ENCODE measurements around the gene RRP1.
"Not testable (repeated sequence)": the region's sequence is repeated elsewhere in the genome, so short reads cannot be mapped to it uniquely, and the experiment has no call there.

The RRP1 gene

GRCh38 chr21:43817157-43818086, 28.0 kb downstream of the RRP1 start:
- DNase-seq (ENCODE audit: low spot score), result no peak

- no peak for DNase-seq (ENCODE audit: low spot score)
Measured at GRCh38 chr21:43818685-43819084, 29.3 kb downstream of the RRP1 start.

GRCh38 chr21:43819511-43820405, 30.4 kb downstream of the RRP1 start:
- DNase-seq (ENCODE audit: low spot score), result no peak

- DNase-seq (ENCODE audit: low spot score), result no peak
Measured at GRCh38 chr21:43820466-43820865, 31.1 kb downstream of the RRP1 start.

GRCh38 chr21:43822166-43822565, 32.8 kb downstream of the RRP1 start:
- not testable (repeated sequence) for DNase-seq (ENCODE audit: low spot score)

- not testable (repeated sequence) for DNase-seq (ENCODE audit: low spot score)
Measured at GRCh38 chr21:43822741-43823140, 33.4 kb downstream of the RRP1 start.

- peak; percentile 90 for DNase-seq (ENCODE audit: low spot score)
Measured at GRCh38 chr21:43824333-43825241, 35.2 kb downstream of the RRP1 start.

- no peak for DNase-seq (ENCODE audit: low spot score)
Measured at GRCh38 chr21:43825242-43825935, 36.0 kb downstream of the RRP1 start.

- no peak for DNase-seq (ENCODE audit: low spot score)
Measured at GRCh38 chr21:43825936-43826622, 36.7 kb downstream of the RRP1 start.

GRCh38 chr21:43826623-43826974, 37.2 kb downstream of the RRP1 start:
- DNase-seq (ENCODE audit: low spot score), result no peak

- peak; percentile 46 for DNase-seq (ENCODE audit: low spot score)
Measured at GRCh38 chr21:43827015-43827611, 37.7 kb downstream of the RRP1 start.

- no peak for DNase-seq (ENCODE audit: low spot score)
Measured at GRCh38 chr21:43829161-43829560, 39.8 kb downstream of the RRP1 start.

GRCh38 chr21:43829575-43830119, 40.3 kb downstream of the RRP1 start:
- DNase-seq (ENCODE audit: low spot score), result no peak

GRCh38 chr21:43832158-43832550, 42.8 kb downstream of the RRP1 start:
- DNase-seq (ENCODE audit: low spot score), result no peak

GRCh38 chr21:43832648-43833047, 43.3 kb downstream of the RRP1 start:
- DNase-seq (ENCODE audit: low spot score), result no peak

GRCh38 chr21:43834146-43834905, 44.9 kb downstream of the RRP1 start:
- DNase-seq (ENCODE audit: low spot score), result no peak

GRCh38 chr21:43835050-43835449, 45.7 kb downstream of the RRP1 start:
- DNase-seq (ENCODE audit: low spot score), result no peak

GRCh38 chr21:43835861-43836260, 46.5 kb downstream of the RRP1 start:
- no peak for DNase-seq (ENCODE audit: low spot score)

- DNase-seq (ENCODE audit: low spot score), result no peak
Measured at GRCh38 chr21:43836616-43837015, 47.2 kb downstream of the RRP1 start.
